GM21717 (cell line): ENCODE data around the gene ERGIC3.
A peak's percentile ranks its signal among the peaks of the same experiment; 100 is the strongest.

ENCODE experiments used
- ATAC-seq: cut with Tn5 transposase; IDR thresholded peaks from one replicate; pipeline ENCODE4 v1.9.1; 2021; ENCODE audit warnings: mild to moderate bottlenecking, moderate library complexity; ENCODE audit not compliant: unreplicated experiment

Gene ERGIC3

DNA sequence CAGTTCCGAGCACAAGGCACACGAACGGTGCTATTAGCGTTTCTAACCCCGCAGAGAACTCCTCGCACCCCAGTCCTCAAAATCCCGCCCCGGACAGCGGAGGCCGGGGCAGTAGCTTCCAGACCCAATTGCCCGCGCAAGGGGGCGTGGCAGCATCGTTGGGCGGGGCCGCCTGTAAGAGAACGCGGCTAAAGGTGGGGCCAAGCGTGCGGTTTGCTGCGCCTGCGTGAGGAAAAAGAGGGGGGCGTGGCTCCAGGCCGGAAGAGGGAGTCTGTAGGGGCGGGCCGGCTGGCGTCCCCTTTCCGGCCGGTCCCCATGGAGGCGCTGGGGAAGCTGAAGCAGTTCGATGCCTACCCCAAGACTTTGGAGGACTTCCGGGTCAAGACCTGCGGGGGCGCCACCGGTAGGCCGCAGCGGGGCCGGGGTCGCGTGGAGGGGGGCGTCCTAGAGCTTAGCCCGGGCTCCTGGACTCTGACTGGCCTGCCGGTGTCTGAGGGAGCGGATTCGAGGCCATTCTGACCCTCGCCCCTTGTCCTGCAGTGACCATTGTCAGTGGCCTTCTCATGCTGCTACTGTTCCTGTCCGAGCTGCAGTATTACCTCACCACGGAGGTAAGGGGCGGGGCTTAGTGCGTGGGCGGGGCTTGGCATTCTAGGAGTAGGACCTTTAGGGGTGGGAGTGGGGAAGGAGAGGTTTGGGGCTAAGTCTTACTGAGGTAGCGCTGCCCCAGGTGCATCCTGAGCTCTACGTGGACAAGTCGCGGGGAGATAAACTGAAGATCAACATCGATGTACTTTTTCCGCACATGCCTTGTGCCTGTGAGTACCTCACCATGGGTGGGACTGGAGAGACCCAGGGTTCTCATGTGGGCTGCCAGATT is at the start of gene ERGIC3:
ERGIC3 (plus strand) TSS at position 296 of the 880 bp plus-strand sequence; CDS start at position 316, 20 bp downstream.
- peak; percentile 86 for ATAC-seq

DNA sequence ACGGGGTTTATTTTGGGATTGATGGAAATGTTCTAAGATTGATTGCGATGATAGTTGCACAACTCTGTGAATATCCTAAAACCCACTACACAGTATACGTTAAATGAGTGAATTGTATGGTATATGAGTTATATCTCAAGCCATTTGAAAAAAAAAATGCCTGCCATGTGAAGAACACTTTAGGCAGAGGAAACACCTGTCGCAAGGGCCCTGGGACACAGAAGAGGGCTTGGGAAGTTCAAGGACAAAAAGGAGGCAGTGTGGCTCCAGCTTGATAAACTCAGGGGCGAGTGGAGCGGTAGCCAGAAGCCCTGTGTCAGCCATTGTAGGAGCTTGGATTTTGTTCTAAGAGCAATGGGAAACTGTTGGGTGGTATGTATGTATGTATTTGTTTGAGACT is 49.5 kb upstream of the ERGIC3 start:
- ATAC-seq = no peak

DNA sequence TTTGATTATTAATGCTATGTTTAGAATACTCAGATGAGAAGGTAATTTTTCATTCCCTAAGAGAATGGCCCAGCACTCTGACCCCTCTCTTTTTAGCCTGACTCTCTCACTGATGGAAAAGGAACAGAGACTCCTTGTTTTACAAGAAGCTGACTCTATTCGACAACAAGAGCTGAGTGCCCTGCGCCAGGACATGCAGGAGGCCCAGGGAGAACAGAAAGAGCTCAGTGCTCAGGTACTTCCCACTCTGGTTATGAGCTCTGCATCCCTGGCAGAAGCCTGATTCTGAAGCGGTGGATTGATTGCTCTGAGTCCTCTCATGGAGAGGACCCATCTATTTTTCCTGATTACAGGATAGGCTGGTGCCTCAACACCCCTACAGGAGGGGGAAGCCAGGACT is 45.4 kb upstream of the ERGIC3 start:
- ATAC-seq = no peak

DNA sequence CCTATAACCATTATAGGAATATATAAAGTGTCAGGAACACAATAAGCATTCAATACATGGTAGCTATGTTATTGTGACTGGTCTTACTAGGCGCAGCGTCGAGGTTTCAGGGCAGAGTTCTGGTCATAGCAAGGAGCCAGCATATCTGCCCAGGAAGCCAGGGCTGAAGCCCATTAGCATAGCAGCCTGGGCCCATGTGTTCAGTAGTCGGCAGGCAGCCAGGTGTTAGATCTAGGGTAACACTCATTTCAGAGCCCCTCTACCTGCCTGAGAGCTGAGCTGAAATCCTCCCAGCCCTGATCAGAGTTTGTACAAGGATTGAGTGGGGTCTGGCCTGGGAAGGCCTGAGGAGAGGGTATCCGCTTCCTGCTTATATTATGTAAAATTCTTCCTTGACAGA is 44.6 kb upstream of the ERGIC3 start:
- ATAC-seq = no peak

DNA sequence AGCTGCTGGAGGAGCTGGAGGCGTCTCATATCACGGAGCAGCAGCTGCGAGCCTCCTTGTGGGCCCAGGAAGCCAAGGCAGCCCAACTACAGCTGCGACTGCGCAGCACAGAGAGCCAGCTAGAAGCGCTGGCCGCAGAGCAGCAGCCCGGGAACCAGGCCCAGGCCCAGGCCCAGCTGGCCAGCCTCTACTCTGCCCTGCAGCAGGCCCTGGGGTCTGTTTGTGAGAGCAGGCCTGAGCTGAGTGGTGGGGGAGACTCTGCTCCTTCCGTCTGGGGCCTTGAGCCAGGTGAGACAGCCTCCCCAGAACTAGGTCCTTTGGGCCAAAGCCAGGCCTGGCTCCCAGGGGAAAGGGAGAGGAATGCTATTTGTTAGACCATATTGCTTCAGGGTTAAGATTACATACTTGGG is 44.1 kb upstream of the ERGIC3 start:
- no peak for ATAC-seq

DNA sequence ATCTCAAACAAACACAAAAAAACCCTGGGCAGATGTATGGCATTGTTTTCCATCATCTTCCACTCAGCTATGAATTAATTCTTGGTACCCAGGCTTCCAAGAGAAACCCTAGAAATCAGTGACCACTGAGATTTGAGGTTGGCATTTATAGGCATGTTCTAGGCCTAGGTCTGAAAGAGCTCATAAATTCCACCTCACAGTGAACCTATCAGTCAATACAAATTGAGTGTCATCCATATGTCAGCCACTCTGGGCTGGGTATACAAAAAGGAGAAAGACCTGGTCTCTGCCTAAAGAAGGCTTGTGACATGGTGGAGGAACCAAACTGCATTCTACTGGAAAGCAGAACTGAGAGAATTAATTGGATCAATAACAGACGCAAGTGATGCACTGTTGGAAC is 42.6 kb upstream of the ERGIC3 start:
- no peak for ATAC-seq

DNA sequence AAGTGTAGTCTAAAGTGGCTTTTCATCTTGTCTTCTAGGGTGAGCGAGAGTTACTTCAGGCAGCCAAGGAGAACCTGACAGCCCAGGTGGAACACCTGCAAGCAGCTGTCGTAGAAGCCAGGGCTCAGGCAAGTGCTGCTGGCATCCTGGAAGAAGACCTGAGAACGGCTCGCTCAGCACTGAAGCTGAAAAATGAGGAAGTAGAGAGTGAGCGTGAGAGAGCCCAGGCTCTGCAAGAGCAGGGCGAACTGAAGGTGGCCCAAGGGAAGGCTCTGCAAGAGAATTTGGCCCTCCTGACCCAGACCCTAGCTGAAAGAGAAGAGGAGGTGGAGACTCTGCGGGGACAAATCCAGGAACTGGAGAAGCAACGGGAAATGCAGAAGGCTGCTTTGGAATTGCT is 39.5 kb upstream of the ERGIC3 start:
- ATAC-seq = peak; percentile 70

DNA sequence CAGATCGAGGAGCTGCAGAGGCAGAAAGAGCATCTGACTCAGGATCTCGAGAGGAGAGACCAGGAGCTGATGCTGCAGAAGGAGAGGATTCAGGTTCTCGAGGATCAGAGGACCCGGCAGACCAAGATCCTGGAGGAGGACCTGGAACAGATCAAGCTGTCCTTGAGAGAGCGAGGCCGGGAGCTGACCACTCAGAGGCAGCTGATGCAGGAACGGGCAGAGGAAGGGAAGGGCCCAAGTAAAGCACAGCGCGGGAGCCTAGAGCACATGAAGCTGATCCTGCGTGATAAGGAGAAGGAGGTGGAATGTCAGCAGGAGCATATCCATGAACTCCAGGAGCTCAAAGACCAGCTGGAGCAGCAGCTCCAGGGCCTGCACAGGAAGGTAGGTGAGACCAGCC is 38.6 kb upstream of the ERGIC3 start:
- ATAC-seq = no peak

DNA sequence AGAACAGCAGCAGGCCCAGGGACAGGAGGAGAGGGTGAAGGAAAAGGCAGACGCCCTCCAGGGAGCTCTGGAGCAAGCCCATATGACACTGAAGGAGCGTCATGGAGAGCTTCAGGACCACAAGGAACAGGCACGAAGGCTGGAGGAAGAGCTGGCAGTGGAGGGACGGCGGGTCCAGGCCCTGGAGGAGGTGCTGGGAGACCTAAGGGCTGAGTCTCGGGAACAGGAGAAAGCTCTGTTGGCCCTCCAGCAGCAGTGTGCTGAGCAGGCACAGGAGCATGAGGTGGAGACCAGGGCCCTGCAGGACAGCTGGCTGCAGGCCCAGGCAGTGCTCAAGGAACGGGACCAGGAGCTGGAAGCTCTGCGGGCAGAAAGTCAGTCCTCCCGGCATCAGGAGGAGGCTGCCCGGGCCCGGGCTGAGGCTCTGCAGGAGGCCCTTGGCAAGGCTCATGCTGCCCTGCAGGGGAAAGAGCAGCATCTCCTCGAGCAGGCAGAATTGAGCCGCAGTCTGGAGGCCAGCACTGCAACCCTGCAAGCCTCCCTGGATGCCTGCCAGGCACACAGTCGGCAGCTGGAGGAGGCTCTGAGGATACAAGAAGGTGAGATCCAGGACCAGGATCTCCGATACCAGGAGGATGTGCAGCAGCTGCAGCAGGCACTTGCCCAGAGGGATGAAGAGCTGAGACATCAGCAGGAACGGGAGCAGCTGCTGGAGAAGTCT is 37.9 kb upstream of the ERGIC3 start:
- no peak for ATAC-seq

DNA sequence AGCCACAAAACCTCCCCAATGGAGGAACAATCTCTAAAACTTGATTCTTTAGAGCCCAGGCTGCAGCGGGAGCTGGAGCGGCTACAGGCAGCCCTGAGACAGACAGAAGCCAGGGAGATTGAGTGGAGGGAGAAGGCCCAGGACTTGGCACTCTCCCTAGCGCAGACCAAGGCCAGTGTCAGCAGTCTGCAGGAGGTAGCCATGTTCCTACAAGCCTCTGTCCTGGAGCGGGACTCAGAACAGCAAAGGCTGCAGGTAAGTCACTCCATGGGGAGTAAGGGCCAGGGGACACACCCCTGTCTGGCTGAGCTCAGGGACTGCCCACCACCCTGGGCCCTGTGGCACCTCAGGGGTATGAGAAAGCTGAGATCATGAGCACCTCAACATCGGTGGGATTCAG is 37.1 kb upstream of the ERGIC3 start:
- ATAC-seq = no peak

DNA sequence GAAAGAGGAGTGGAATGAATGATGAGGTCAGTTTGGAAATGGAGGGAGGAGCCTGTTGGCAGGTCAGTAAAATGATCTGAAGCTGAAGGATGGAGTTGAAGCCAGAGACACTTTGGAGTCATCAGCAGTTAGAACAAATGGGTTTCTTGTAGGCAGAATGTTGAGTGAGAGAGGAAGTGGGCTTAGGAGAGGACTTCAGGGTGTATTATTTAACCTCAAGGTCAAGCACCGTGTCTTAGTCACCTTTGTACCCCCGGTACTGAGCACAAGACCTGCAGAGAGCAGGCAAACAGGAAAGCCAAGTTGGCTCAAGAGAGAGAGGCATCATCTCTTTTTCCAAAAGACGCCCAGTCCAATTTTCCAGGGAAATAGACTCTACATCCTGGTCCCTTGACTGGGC is 35.7 kb upstream of the ERGIC3 start:
- no peak for ATAC-seq

DNA sequence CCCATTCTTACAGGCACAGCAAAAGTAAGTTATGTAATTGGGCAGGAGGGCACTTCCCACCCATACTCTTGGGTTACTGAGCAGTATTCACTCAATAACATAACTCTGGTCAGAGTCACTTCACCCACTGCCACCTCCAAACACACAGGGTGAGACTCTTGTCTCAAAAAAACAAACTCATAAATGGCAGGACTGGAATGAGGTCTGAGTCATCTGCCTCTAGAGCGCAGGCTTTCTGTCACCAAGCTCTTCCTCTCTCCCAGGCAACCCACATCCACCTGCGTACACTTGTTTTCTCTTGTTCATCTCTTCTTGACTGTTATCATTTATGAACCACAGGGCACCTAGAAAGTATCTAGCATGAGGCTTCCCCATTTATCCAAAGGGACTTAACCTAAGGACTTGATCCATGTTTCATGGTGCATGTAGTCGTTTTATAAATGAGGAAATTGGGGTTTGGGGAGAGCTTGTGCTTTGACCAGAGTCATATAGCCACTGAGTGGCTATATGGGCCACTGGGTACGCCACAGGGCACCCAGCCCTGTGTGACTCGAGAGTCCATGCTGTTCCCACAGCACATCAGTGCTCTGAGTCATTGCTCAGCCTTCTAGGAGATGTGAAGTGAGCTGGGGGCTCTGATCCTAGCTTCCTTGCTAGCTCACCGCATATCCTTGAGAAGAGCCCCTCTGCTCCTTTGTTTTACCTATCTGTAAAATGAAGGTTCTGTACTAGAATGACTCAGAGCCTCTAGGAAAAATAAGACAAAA is 34.8 kb upstream of the ERGIC3 start:
- no peak for ATAC-seq

DNA sequence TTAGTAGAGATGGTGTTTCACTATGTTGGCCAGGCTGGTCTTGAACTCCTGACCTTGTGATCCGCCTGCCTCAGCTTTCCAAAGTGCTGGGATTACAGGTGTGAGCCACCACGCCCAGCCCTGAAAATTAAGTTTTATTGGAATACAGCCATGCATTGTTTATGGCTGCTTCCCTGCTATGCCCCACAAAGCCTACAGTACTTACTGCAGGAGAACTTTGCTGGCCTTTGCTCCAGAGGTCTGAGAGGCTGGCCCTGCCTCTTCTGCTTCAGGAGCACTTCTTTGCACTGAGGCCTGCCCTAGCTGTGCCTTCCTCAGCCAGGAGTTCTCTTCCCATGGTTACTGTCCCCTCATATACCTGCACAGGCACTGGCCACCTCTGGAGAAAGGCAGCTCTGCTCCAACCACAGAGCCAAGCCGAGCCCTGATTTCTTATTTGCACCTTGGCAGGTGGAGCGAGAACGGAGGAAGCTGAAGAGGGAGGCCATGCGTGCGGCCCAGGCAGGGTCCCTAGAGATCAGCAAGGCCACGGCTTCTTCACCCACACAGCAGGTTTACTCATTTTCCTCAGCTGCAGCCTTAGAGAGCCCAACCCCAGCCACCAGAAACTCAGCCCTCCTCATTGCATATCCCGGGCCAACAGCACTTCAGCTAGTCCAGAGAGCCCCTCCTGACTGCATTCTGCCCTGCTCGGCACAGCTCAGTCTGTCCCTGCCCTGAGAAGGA is 33.2 kb upstream of the ERGIC3 start:
- no peak for ATAC-seq

DNA sequence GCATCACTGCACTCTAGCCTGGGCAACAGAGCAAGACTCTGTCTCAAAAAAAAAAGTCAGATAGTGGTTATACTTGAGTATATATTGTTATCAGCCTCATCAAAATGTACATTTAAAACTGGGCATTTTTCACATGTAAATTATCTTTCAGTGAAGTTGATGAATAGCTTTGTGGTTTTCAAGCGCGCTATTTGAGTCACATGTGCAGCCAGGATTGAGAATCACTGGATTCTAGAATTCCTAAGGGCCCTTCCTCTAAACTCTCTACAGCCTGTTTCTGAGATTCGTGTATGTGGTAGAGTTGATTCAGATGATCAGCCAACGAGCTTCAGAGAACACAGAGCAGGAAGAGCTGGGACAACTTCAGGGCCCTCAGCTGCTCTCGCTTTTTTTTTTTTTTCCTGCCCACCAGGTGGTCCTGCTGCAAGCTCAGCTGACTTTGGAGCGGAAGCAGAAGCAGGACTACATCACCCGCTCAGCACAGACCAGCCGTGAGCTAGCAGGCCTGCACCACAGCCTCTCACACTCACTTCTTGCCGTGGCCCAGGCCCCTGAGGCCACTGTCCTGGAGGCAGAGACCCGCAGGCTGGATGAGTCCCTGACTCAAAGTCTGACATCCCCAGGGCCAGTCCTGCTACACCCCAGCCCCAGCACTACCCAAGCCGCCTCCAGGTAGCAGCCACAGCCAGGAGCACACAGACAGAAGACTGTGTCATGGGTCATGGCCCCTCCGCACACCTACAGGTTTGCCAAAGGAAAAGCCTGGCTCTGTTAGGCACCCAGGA is 30.7 kb upstream of the ERGIC3 start:
- no peak for ATAC-seq

DNA sequence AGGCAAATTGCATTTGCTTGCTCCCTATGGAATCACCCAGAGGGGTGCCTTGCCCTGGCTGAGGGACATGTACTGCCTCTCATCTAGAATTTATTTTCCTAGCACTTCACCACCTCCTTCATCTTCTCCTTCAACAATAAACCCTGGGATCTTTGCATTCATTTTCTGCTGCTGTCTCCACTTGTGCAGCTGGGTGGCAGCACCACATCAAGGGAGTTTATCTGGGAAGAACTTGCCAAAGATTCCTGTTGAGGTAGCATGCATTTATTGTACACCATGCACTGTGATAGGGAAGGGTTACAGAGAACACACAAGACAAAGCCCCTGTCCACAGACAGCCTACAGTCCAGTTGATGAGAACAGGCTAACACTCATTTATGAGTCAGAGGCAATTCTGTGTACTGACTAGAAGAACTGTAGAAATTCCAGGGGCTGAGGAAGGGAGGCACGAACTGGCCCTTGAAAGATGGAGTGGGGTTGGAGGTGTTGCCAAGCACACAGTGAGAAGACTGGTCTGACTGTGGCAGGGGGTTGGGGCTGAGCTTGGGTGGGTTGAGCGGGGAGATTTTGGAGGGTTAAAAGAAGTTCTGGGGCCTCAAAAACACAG is 30.0 kb upstream of the ERGIC3 start:
- ATAC-seq = no peak

DNA sequence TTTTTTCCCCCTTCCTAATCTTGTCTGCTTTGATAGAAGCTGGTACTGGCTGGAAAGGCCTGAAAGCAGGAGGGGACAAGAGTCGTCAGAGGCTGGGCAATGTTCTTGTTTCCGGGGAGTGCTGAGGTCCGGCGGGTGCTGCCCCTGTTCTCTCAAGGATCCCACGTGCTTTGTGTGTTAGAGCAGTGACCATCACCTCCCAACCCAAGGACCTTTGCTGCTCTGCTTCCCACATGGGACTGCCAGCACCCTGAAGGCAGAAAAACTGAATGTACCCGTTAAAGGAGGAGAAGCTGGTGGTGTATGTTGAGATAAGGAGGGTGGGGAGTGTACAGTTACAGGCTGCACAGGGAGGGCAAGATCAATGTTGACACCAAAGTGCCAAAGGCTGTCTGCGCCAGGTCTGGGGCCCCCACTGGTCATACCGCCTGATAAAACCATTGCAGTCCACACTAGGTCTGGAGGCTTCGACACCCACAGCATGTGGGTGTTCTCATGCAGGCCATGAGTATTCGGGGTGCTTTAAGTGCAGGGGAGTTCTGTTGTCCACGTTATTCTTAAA is 27.4 kb upstream of the ERGIC3 start:
- ATAC-seq = no peak

DNA sequence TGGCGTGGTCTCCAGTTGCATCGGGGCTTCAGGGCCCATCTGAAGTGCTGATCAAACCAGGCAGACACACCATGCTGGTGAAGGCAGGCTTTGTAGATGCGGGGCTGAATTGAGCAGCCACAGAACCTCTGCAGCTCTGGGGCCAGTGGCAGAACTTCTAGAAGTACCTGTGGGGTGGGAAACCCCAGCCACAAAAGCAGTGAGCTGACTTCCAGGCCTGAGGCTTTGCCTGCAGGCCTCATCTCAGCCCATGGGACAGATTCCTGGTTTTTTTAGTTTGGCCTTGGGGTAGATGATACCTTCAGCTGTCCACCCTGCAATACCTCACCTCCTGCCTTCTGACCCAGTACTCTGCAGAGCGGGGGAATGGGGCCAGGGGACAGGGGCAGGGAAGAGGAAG is 26.5 kb upstream of the ERGIC3 start:
- no peak for ATAC-seq

DNA sequence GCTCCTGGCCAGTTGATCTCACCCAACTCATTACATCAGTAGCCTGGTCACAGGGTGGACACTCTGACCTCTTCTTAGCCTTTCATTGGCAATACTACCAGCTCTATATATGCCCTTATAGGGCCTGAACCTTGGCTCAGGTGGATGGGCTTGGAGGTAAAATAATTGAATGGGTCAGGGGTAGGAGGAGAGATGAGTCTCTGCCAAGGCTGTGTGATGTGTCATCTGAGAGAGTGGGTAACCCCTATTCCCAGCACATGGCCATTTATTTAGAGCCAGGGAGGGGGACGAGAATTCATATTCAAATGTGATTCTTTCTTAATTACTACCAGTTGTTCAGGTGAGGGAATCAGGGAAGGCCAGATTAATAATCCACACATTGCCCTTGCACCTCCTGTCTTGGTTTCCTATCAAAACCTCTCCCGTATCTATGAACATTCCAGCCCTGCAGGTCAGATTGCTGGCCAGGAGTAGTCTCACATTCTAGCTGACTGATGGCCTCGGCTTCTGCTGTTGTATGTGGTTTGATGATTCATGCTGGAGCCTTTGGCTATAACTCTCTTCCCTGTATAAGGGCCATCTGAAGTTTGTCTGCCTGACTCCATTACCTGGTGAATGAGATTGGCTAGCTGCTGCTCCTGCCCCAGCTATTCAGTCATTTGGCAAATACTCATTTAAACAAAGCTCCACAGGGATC is 25.8 kb upstream of the ERGIC3 start:
- no peak for ATAC-seq

DNA sequence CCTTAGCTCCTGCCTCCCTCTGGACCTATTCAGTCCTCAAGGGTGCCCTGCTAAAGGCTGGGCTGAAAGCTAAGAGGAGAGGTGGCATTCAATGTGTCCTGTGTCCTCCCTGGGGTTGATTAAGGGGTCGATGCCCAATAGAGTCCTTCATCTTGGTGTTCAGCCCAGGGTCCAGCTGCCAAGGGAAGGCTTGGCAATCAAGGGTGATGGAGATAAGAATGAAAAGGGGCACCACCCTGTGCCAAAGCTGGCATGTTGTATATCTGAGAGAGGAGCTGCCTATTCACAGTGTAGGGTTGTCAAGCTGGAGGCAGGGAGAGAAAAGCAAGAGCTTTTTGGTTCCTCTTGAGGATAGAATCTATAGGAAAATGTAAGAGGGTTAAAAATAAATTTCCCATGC is 24.8 kb upstream of the ERGIC3 start:
- ATAC-seq = no peak
